Hippocampal formation (tissue), 2 donors: Measurements from ENCODE around the gene SNRPD2.
"Not testable (repeated sequence)": the region's sequence is repeated elsewhere in the genome, so short reads cannot be mapped to it uniquely, and the experiment has no call there.

Experiments
- DNase-seq, 2 donors: peaks; one replicate each; lab custom pipeline; 2025; lab: John Stamatoyannopoulos, UW

Gene SNRPD2

GRCh38 chr19:45691516-45692186 is at the start of gene SNRPD2:
Gene SNRPD2 (minus strand): TSS chr19:45691953. CDS start chr19:45691888, 65 bp downstream.
- DNase-seq: peak; percentile 92 to 94

- no peak for DNase-seq
These were observed 48.0 kb upstream of the SNRPD2 start for GRCh38 chr19:45739498-45740439.

GRCh38 chr19:45733160-45733810 is 41.5 kb upstream of the SNRPD2 start, which contains the start of gene MEIOSIN:
Gene MEIOSIN (plus strand): TSS chr19:45733439. CDS start chr19:45735377, 1,938 bp downstream.
- DNase-seq: no peak

- DNase-seq: peak; percentile 98 to 99
These were observed 38.9 kb upstream of the SNRPD2 start, which contains the start of gene FBXO46 for GRCh38 chr19:45730368-45731288. Gene FBXO46 (minus strand): TSS chr19:45730896. CDS start chr19:45713495, 17,401 bp downstream.

- no peak for DNase-seq
These were observed 38.1 kb upstream of the SNRPD2 start for GRCh38 chr19:45729800-45730290.

- not testable (repeated sequence) for DNase-seq
These were observed 36.9 kb upstream of the SNRPD2 start for GRCh38 chr19:45728683-45729082.

GRCh38 chr19:45720065-45720464 is 28.3 kb upstream of the SNRPD2 start:
- not testable (repeated sequence) for DNase-seq

GRCh38 chr19:45717983-45718650 is 26.4 kb upstream of the SNRPD2 start:
- DNase-seq: no peak

GRCh38 chr19:45717131-45717982 is 25.6 kb upstream of the SNRPD2 start:
- DNase-seq: peak; percentile 98 to 99

- no peak for DNase-seq
These were observed 24.8 kb upstream of the SNRPD2 start for GRCh38 chr19:45716359-45717130.

- no peak for DNase-seq
These were observed 23.4 kb upstream of the SNRPD2 start for GRCh38 chr19:45715139-45715538.

- DNase-seq: no peak
These were observed 21.4 kb upstream of the SNRPD2 start for GRCh38 chr19:45713141-45713540.

- DNase-seq: no peak
These were observed 20.9 kb upstream of the SNRPD2 start for GRCh38 chr19:45712699-45713067.

GRCh38 chr19:45711851-45712698 is 20.3 kb upstream of the SNRPD2 start:
- no peak for DNase-seq

- DNase-seq: no peak
These were observed 18.8 kb upstream of the SNRPD2 start for GRCh38 chr19:45710356-45711130.

GRCh38 chr19:45705710-45706415 is 14.1 kb upstream of the SNRPD2 start:
- DNase-seq: no peak
